H1 (cell line): ENCODE data around the gene RNF133.

Source experiments
- CTCF ChIP-seq, 3 experiments: IDR thresholded peaks; 1 replicate in 2 of 3; 2 replicates in 1 of 3; pipeline versions ENCODE4 v1.5.1 to v1.6.1; 2011; ENCODE audit warnings: low read length in 3 of 3, mild to moderate bottlenecking in 3 of 3, inconsistent platforms in 2 of 3, low read depth in 1 of 3, moderate library complexity in 1 of 3; ENCODE audit not compliant: insufficient read depth in 1 of 3; ENCODE audit errors: control extremely low read depth in 1 of 3
- POLR2A ChIP-seq, 2 experiments: IDR thresholded peaks; 1 replicate in 1 of 2; 2 replicates in 1 of 2; pipeline ENCODE4 v1.6.1; 2011; ENCODE audit warnings: low read depth in 2 of 2, low read length in 2 of 2, mild to moderate bottlenecking in 2 of 2; ENCODE audit errors: control extremely low read depth in 1 of 2
- RNF2 ChIP-seq: fragments of 200-900, 300-1000 bp; sonication (generic); IDR thresholded peaks from 2 replicates; pipeline ENCODE4 v1.7.1; 2016; ENCODE audit warnings: borderline replicate concordance, low read depth, mild to moderate bottlenecking, antibody characterized with exemption, low read length; ENCODE audit not compliant: poor library complexity, severe bottlenecking; ENCODE audit errors: missing control alignments

- TF ChIP-seq CTCF (IDR thresholded peaks at IDR 0.05; ENCODE audit: control extremely low read depth in 1 of 3, insufficient read depth in 1 of 3, low read depth in 1 of 3, low read length in 3 of 3) (no peak), POLR2A (IDR thresholded peaks at IDR 0.05; ENCODE audit: control extremely low read depth in 1 of 2, low read depth in 2 of 2, low read length in 2 of 2) (no peak), RNF2 (no peak)
These were observed 28.4 kb upstream of the RNF133 start for GRCh38 chr7:122727354-122727753.
